ENCODE measurements around the gene CELF4.

DNA sequence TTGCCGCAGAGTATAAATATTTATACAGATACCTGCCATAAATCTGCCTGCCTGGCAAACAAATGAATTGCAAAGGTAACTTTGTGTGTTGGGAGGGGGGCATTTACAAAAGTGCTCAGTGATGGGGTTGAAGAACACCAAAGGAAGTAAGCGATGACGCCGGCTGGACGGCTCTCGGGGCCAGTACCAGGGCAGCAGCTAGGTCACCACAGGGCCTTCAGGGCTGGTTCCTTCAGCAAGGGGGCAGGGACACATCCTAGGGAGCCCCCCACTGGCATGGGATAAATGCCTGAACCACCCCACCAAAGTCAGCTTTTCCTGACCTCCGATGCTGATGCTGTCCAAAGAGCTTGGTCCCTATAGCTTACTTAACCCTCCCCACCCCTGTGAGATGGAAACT, 190.4 kb downstream of the CELF4 start:
- TF ChIP-seq EZH2 (IDR thresholded peaks at IDR 0.05; ENCODE audit: low read length) = no peak
- TF ChIP-seq, protein P1, sequence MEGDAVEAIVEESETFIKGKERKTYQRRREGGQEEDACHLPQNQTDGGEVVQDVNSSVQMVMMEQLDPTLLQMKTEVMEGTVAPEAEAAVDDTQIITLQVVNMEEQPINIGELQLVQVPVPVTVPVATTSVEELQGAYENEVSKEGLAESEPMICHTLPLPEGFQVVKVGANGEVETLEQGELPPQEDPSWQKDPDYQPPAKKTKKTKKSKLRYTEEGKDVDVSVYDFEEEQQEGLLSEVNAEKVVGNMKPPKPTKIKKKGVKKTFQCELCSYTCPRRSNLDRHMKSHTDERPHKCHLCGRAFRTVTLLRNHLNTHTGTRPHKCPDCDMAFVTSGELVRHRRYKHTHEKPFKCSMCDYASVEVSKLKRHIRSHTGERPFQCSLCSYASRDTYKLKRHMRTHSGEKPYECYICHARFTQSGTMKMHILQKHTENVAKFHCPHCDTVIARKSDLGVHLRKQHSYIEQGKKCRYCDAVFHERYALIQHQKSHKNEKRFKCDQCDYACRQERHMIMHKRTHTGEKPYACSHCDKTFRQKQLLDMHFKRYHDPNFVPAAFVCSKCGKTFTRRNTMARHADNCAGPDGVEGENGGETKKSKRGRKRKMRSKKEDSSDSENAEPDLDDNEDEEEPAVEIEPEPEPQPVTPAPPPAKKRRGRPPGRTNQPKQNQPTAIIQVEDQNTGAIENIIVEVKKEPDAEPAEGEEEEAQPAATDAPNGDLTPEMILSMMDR (optimal IDR thresholded peaks at IDR 0.05 in 1 of 3, IDR thresholded peaks at IDR 0.05 in 1 of 3, conservative IDR thresholded peaks at IDR 0.05 in 1 of 3; ENCODE audit: extremely low read depth in 1 of 3, insufficient read depth in 2 of 3, low read length in 3 of 3) = no peak

Measured in keratinocyte (primary cell).